HG03025 (cell line): ENCODE data around the gene CELF4.

Experiments
- ATAC-seq: cut with Tn5 transposase; IDR thresholded peaks from one replicate; pipeline ENCODE4 v1.9.1; 2021; ENCODE audit warnings: mild to moderate bottlenecking, moderate library complexity; ENCODE audit not compliant: unreplicated experiment, low FRiP score

The CELF4 gene

DNA sequence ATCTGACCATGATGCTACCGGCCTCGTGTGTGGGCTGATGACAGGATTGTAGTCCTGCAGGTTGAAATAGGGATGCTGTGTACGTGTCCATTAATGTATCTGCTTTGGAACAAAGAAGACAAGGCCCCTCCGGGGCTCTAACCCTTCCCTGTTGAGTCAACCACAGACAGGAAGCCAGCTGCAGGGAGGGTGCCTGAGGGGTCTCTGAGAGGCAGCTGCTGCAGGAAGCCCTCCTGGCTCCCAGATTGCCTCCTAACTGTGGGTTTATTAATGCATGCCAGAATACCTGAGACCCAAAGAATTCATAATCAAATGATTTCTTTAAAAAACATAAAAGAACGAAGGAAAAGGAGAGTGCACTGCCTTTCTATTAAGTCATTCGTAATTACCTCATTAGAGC, 140.4 kb downstream of the CELF4 start:
- no peak for ATAC-seq

DNA sequence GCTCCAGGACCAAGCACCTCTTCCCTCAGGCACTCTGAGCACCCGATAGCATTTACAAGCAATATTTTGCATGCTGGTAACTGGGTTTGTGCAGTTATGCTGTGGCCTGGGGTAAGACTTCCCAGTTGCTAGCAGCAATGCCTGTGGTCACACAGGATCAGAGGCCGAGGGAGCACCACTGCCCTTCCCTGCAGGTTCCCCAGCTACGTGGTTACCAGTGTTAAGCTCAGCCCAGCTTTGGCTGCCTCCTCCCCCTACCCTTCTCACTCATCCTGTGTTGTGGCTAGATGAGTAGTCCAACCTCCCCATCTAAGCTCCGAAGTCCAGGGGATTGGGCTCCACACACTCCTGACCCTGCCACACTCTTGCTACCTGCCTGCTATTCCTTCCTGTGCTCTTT, 141.1 kb downstream of the CELF4 start:
- ATAC-seq, result no peak

- ATAC-seq, result no peak
These were observed 143.0 kb downstream of the CELF4 start for GRCh38 chr18:37422596-37422995.

- no peak for ATAC-seq
These were observed 143.5 kb downstream of the CELF4 start for GRCh38 chr18:37422116-37422515.

GRCh38 chr18:37421341-37422077, 144.1 kb downstream of the CELF4 start:
- ATAC-seq, result no peak

DNA sequence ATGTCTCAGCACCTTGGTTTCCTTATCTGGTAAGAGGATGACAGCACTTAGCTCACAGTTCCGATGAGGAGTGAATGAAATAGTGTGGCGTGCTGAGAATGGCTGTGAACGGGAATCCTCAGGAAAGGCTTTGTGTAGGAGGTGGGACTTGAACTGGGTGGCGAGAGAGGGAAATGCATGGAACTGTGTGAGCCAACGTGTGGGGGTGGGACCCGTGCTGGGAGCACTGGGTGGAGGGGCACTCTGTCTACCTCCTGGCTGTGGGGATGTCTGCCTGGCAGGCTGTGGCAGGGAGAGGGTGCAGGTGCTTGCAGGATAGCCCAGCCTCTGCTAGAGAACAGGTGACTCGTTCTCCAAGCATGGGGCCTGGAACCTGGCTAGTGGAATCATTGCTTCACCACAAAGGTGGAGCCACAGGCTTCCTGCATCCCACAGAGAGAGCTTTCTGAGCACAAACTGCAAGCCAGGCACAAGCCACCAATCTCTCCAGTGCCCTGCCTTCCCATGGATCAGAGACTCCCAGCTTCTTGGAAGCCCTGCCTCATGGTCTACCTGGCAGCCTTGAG, 145.2 kb downstream of the CELF4 start:
- ATAC-seq, result no peak

GRCh38 chr18:37419866-37420265, 145.7 kb downstream of the CELF4 start:
- no peak for ATAC-seq

GRCh38 chr18:37419315-37419714, 146.3 kb downstream of the CELF4 start:
- no peak for ATAC-seq

- ATAC-seq, result no peak
These were observed 150.8 kb downstream of the CELF4 start for GRCh38 chr18:37414816-37415215.

DNA sequence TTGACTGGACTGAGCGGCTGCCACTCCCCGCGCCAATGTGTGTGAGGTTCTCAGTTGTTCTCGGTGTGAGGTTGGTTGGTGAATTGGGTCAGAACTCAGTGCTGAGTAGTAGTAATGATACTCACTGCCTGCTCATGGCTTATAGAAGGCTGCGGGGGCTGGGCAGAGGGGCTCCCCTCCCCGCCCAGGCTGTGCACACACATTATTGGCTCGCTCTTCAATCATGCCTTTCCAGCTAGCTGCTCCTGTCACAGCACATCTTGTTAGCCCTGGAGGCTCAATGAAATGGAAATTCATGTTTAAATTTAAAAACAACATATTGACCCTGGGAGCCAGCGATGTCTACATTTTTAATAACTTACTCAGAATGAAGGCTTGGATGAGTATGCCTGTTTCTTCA, 152.8 kb downstream of the CELF4 start:
- no peak for ATAC-seq

GRCh38 chr18:37412333-37412732, 153.3 kb downstream of the CELF4 start:
- no peak for ATAC-seq

- no peak for ATAC-seq
These were observed 155.7 kb downstream of the CELF4 start for GRCh38 chr18:37409878-37410277.

DNA sequence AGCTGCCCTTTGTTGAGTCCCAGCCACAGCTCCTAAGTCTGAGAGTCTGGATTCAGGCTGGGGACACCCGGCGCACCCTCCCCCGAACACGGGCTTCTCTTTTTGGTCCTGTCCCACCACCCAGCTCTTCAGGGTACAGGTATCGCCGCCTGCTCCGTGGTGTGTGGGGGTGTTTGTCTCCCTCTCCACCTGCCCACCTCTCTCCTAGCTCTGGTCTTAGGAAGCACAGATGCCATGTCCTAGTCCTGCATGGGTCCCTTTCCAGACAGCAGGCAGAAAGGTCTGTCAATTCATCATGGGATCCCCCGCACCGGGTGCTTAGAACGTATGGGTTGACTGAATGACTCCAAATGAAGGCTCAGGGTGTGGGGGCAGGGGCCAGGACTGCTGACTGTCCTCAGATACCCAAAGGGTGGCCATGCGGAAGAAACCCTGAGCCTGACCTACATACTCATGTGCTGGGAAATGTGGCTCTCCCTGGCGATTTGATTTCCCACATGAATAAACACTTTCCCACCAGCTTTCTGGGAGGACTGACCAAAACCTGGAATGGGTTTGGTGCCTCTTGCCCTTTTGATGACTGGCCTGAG, 156.8 kb downstream of the CELF4 start:
- no peak for ATAC-seq

DNA sequence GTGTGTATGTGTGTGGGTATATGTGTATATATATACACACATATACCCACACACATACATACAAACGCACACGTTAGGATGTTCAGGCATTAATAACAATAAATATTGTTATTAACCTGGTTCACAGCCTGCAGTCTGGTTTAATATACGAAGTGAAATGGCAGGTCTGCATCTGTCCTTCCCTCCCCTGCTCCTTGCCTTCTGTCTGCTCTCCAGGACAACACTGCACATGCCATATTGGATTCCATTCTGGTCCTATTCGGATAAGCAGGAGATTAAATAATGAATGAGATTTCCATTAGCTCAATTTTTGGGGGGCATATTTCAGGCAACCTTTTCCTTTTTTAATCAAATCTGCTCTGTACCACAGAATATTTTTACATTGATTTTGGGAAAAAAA, 158.0 kb downstream of the CELF4 start:
- no peak for ATAC-seq

DNA sequence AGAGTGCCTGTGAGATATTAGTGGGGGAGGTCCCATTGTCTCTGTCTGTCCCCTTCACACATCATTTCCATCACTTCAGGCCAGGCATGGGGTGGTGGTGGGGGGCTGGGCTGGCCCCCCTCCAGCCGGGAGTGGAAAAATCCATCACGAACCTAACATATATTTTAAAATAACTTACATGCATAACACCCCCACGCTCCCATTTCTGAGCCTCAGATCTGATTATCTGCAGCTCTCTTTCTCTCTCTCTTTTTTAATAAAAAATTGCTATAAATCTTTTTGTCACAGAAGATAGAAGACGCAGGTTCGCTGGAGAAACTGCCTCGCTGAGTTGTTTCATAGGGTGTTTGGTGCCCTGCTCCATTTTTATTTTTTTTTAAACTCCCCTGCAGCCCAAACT, 159.8 kb downstream of the CELF4 start:
- ATAC-seq, result no peak

DNA sequence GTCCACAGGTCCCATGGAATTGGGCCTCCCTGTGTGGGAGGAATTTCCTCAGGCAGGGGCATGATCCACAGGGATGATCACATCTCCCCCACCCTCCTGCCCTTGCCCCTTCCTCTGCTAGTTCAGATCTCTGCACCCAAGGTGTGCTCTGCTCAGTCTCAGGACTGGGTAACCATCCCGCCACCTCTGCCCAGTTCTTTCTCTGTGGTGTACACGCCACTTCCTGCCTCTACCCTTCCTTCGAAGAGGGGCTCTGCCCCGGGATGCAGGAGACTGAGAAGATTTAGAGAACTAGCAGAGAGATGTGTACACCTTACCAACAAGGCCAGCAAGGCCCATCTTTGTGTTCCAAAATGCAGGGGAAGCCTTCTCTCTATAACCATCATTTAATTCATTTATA, 160.4 kb downstream of the CELF4 start:
- no peak for ATAC-seq

DNA sequence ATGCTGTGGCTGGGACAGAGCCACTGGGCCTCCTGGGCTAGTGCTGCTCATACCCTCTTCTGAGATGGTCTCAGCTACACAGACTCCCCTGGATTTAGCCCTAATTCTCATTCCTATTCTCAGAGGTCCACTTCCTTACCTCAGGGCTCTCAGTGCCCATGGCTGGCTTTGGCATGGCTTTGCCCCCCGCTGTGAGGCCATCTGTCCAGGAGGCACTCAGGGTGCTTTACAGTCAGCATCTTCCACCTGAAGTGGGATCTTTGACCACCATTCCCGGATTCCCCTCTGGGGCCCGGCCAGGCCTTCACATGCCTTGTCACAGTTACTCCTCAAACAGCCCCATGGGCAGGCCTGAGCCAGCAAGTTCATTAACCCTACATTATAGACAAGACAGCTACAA, 161.8 kb downstream of the CELF4 start:
- ATAC-seq, result no peak

DNA sequence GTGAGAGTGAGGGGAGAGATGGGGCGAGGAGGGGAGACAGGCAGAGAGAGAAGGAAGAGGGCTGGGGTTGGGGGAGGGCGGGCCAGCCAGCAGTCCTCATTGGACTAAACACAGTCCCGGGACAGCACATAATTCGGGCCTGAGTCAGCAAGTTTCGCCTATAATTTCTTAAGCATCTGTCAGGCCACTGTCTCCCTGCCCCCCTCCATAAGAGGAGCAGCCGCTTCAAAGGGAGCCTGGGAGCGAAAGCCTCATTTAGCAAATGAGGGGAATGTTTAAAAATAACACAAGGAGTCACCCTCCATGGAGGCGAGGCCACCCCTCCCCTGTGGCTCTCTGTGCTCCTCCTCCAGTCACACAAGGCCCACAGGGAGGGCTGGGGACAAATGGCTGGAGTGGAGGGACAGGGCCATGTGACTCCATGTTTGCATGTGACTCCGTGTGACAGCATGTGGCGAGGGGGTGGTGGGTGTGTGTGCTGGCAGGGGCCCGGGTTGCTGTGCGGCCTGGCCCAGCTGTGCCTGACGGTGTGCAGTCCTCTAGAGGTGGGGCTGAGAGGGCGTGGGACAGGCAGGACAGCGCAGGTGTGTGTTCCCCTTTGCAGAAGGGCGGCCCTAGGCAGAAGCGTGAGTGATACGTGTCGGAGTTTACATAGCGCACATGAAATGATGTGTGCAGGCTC, 162.4 kb downstream of the CELF4 start:
- no peak for ATAC-seq

GRCh38 chr18:37402735-37403099, 162.9 kb downstream of the CELF4 start:
- no peak for ATAC-seq

DNA sequence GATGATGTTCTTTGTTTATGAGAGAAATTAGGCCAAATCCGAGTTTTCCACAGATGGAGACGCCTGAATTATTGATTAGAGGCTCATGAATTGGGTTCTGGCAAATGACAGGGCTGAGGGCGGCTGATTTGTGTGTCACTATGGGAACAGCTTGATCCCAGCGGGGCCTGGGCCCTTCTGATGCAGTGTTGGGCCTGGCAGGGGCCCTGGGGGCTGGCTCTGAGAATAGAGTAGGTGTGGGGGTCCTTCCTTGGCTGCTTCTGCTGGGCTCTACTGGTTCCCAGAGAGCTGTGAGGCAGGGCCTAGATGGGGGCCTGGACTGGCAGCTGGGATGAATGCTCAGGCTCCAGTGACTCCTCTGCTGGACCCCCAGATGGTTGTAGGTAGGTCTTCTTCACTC, 164.8 kb downstream of the CELF4 start:
- ATAC-seq, result no peak

DNA sequence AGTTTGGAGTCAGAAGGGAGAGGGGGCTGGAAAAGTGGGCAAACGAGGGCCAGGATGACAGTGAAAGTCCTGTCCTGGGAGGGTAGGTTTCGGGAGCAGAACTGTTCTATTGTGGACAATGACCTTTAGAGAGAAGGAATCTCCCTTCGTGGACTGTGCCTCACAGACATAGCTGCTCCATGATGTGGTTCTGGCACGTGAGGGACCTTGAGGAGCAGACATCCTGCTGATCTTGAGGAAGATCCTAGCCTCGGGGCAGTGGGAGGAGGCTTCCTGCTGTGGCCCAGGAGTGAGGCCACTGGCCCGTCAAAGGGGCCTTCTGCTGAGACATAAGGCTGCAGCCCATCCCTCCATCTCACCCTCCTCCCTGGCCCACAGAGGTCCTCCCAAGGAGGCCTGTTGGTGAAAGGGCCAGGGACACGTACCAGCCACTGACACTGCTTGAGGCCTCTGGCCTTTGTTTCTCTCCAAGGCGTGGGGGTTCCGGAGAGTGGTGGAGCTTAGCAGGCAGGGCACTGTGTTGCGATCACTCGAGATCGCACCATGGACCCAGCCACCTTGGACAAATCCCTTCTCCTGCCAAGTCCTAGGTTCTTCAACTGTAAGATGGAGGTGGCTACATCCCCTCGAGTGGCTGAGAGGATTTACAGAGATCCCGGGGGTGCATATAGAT, 167.2 kb downstream of the CELF4 start:
- ATAC-seq, result no peak
